CD4-positive, alpha-beta memory T cell (primary cell): ENCODE results near the gene DYRK1A. TPM values are rescaled to one million over a fixed set of nuclear protein-coding genes. Genes with fewer than 3 reads are reported as not detected.

Experiments
- CTCF ChIA-PET: fragments of 350-600 bp; sonication (Branson Sonifier 250); formaldehyde crosslinking; loops from one replicate; lab custom pipeline; 2021; ENCODE audit warnings: inconsistent platforms; ENCODE audit not compliant: partially characterized antibody; lab: Charles Lee
- POLR2A ChIA-PET: fragments of 350-600 bp; sonication (Branson Sonifier 250); formaldehyde crosslinking; loops from one replicate; lab custom pipeline; 2021; ENCODE audit not compliant: partially characterized antibody; lab: Charles Lee
- DNase-seq, 5 donors: peaks; one replicate each; pipeline versions ENCODE4 v3.0.0 to v3.0.0-alpha.2; 2020 to 2022; ENCODE audit warnings: mixed read lengths in 1 of 5
- H3K27ac ChIP-seq: one replicate; pipeline ENCODE4 v1.7.0; 2013; ENCODE audit warnings: low read depth, low read length
- H3K27me3 ChIP-seq: 2 replicates; pipeline ENCODE4 v1.7.0; 2013; ENCODE audit warnings: mild to moderate bottlenecking, low read length, moderate library complexity; ENCODE audit not compliant: insufficient read depth
- H3K36me3 ChIP-seq: 2 replicates; pipeline ENCODE4 v1.7.0; 2013; ENCODE audit warnings: mild to moderate bottlenecking, low read length, moderate library complexity; ENCODE audit not compliant: insufficient read depth
- H3K4me1 ChIP-seq: 2 replicates; pipeline ENCODE4 v1.7.0; 2013; ENCODE audit warnings: mild to moderate bottlenecking, low read length, moderate library complexity; ENCODE audit not compliant: insufficient read depth
- H3K4me3 ChIP-seq, 2 donors: one replicate each; pipeline ENCODE4 v1.7.0; 2013; ENCODE audit warnings: low read length in 2 of 2, mild to moderate bottlenecking in 1 of 2
- H3K9me3 ChIP-seq, 2 donors: one replicate each; pipeline ENCODE4 v1.7.0; 2013; ENCODE audit warnings: low read length in 2 of 2, control low read depth in 1 of 2; ENCODE audit not compliant: control insufficient read depth in 1 of 2
- H3K27ac Mint-ChIP-seq, 7 donors: one replicate each; pipeline ENCODE4 v1.8.0; 2020 to 2021; ENCODE audit warnings: mixed read lengths in 7 of 7, mild to moderate bottlenecking in 6 of 7, inconsistent platforms in 3 of 7, moderate library complexity in 3 of 7
- H3K27me3 Mint-ChIP-seq, 2 donors: one replicate each; pipeline ENCODE4 v1.8.0; 2020 to 2021; ENCODE audit warnings: mixed read lengths in 2 of 2
- H3K36me3 Mint-ChIP-seq, 2 donors: one replicate each; pipeline ENCODE4 v1.8.0; 2020 to 2021; ENCODE audit warnings: mixed read lengths in 2 of 2, inconsistent platforms in 1 of 2, mild to moderate bottlenecking in 1 of 2
- H3K4me1 Mint-ChIP-seq, 4 donors: one replicate each; pipeline ENCODE4 v1.8.0; 2020 to 2021; ENCODE audit warnings: mixed read lengths in 4 of 4, mild to moderate bottlenecking in 1 of 4
- H3K4me3 Mint-ChIP-seq, 8 donors: one replicate each; pipeline ENCODE4 v1.8.0; 2020 to 2021; ENCODE audit warnings: mixed read lengths in 8 of 8, mild to moderate bottlenecking in 7 of 8, moderate library complexity in 6 of 8, inconsistent platforms in 3 of 8
- H3K9me3 Mint-ChIP-seq, 8 donors: one replicate each; pipeline ENCODE4 v1.8.0; 2020 to 2021; ENCODE audit warnings: mixed read lengths in 8 of 8, mild to moderate bottlenecking in 5 of 8, inconsistent platforms in 3 of 8, moderate library complexity in 1 of 8
- intact Hi-C: fragments of 100-400 bp; cut with micrococcal nuclease; formaldehyde crosslinking; loops from one replicate; pipeline ENCODE4 v1.15.1; 2023
- polyA plus RNA-seq, 2 donors: library from polyadenylated mRNA; unstranded; fragments of 300-500 nt; fragmentation: Illumina TruSeq; gene quantifications; one replicate each; pipeline ENCODE4 v1.2.3, GENCODE V29; 2021
- total RNA-seq, 2 experiments: library from RNA; stranded (reverse); gene quantifications; one replicate each; pipeline ENCODE4 v1.2.3, GENCODE V29; 2021

DYRK1A gene
- total and polyA plus RNA-seq, 4 experiments from 2014 or later = 1.4 to 130 (median 65.2) TPM

DNA sequence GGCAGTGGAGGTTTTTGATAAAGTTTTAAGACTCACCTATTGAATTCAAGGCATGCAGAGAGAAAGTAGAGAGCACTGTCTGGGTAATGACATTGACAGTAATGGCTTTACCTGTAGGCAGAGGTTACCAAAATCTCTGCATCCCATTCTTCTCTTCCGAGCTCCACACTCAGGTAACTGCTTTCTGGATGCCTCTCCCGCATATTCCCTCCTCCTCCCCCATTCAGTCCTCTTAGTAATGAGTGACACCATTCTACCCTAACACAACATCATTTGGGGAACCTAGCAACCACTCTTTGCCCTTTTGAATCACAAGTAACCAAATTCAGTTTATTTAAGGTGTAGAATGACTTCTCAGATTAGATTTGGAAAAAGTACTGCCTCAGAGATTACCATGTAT, 56.5 kb downstream of the DYRK1A start:
- no peak overlapping the region for H3K27ac ChIP-seq
- Mint-ChIP-seq H3K27me3 (no peaks in the 10 kb centered on the region), H3K4me3 (peak overlapping the region in 1 of 8 donors; percentile 21), H3K27ac (peak overlapping the region in 4 of 7 donors; percentile 1 to 85 (median 46)), H3K4me1 (peaks cover 44 to 77% (median 58%) of the 10 kb centered on the region in 4 donors), H3K36me3 (peaks cover 40 to 50% of the 10 kb centered on the region in 2 donors), H3K9me3 (peaks cover 0 to 2% (median 0%) of the 10 kb centered on the region in 8 donors)
- intact Hi-C loops = no loop called here
- no peak overlapping the region for H3K4me3 ChIP-seq
- H3K36me3 ChIP-seq = peaks cover 16% of the 10 kb centered on the region
- DNase-seq = no peak
- ChIA-PET CTCF (no interaction called here), POLR2A (no interaction called here)
- peaks cover 46% of the 10 kb centered on the region for H3K4me1 ChIP-seq
- H3K9me3 ChIP-seq = no peaks in the 10 kb centered on the region
- H3K27me3 ChIP-seq = no peaks in the 10 kb centered on the region

GRCh38 chr21:37424396-37424795, 57.8 kb downstream of the DYRK1A start:
- H3K4me1 Mint-ChIP-seq = peaks cover 42 to 75% (median 54%) of the 10 kb centered on the region in 4 donors
- POLR2A ChIA-PET = interaction anchor here (1.0 kb wide), 1 partner anchor 157 kb away, joined by 3 read pairs; the partner anchor contains the start of gene VPS26C

GRCh38 chr21:37425001-37425400, 58.4 kb downstream of the DYRK1A start:
- Histone ChIP-seq H3K36me3 (peaks cover 16% of the 10 kb centered on the region), H3K4me3 (no peak overlapping the region), H3K4me1 (peaks cover 44% of the 10 kb centered on the region), H3K9me3 (no peaks in the 10 kb centered on the region), H3K27me3 (no peaks in the 10 kb centered on the region), H3K27ac (no peak overlapping the region)
- peaks cover 40 to 76% (median 54%) of the 10 kb centered on the region in 4 donors for H3K4me1 Mint-ChIP-seq
- H3K36me3 Mint-ChIP-seq = peaks cover 55 to 58% of the 10 kb centered on the region in 2 donors
- H3K27ac Mint-ChIP-seq = peak overlapping the region in 1 of 7 donors; percentile 18
- peaks cover 0 to 2% (median 0%) of the 10 kb centered on the region in 8 donors for H3K9me3 Mint-ChIP-seq
- intact Hi-C loops = no loop called here
- DNase-seq = no peak
- ChIA-PET POLR2A (no interaction called here), CTCF (no interaction called here)
- H3K27me3 Mint-ChIP-seq = no peaks in the 10 kb centered on the region
- H3K4me3 Mint-ChIP-seq = no peak overlapping the region

More at GRCh38 chr21:37424396-37424795, 57.8 kb downstream of the DYRK1A start:
- peaks cover 0 to 2% (median 0%) of the 10 kb centered on the region in 8 donors for H3K9me3 Mint-ChIP-seq
- peaks cover 16% of the 10 kb centered on the region for H3K36me3 ChIP-seq
- no peaks in the 10 kb centered on the region for H3K27me3 ChIP-seq
- CTCF ChIA-PET = no interaction called here
- no peak overlapping the region for H3K27ac ChIP-seq
- H3K4me3 ChIP-seq = no peak overlapping the region
- H3K27me3 Mint-ChIP-seq = no peaks in the 10 kb centered on the region
- no peaks in the 10 kb centered on the region for H3K9me3 ChIP-seq
- H3K4me3 Mint-ChIP-seq = no peak overlapping the region
- DNase-seq = no peak
- intact Hi-C loops = no loop called here
- peaks cover 44% of the 10 kb centered on the region for H3K4me1 ChIP-seq
- H3K27ac Mint-ChIP-seq = peak overlapping the region in 1 of 7 donors; percentile 18
- H3K36me3 Mint-ChIP-seq = peaks cover 50 to 58% of the 10 kb centered on the region in 2 donors

DNA sequence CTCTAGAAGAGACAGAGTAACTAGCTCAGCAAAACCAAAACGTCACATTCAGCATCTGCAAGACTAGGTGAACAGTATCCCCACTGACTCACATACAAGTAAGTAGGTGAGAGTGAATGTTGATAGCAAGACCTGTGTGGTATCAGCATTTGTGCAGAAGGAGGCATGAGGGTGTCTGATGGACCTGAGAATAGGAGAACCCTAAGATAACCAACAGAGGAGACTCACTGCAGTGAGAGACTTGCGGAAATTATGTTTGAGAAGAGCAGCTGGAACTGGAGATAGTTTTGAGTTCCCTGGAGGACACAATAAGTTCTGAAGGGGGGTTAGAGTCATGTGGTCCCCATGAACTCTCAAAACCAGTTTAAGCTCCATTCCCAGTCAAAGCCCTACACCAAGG, 59.1 kb downstream of the DYRK1A start:
- peaks cover 54 to 60% of the 10 kb centered on the region in 2 donors for H3K36me3 Mint-ChIP-seq
- peaks cover 20% of the 10 kb centered on the region for H3K36me3 ChIP-seq
- H3K4me1 Mint-ChIP-seq = peaks cover 43 to 76% (median 55%) of the 10 kb centered on the region in 4 donors
- intact Hi-C loops = no loop called here
- H3K4me3 ChIP-seq = no peak overlapping the region
- no peak for DNase-seq
- peaks cover 0 to 2% (median 0%) of the 10 kb centered on the region in 8 donors for H3K9me3 Mint-ChIP-seq
- ChIA-PET POLR2A (interaction anchor here (1.1 kb wide), 1 partner anchor 159 kb away, joined by 3 read pairs; the partner anchor contains the start of gene VPS26C), CTCF (no interaction called here)
- H3K27me3 ChIP-seq = no peaks in the 10 kb centered on the region
- H3K27ac ChIP-seq = no peak overlapping the region
- H3K4me3 Mint-ChIP-seq = peak overlapping the region in 1 of 8 donors; percentile 11
- no peaks in the 10 kb centered on the region for H3K9me3 ChIP-seq
- H3K27ac Mint-ChIP-seq = peak overlapping the region in 4 of 7 donors; percentile 7 to 43 (median 29)
- no peaks in the 10 kb centered on the region for H3K27me3 Mint-ChIP-seq
- peaks cover 44% of the 10 kb centered on the region for H3K4me1 ChIP-seq

GRCh38 chr21:37427221-37427620, 60.6 kb downstream of the DYRK1A start:
- Histone ChIP-seq H3K4me3 (no peak overlapping the region), H3K36me3 (peaks cover 16% of the 10 kb centered on the region), H3K27ac (no peak overlapping the region), H3K27me3 (no peaks in the 10 kb centered on the region), H3K9me3 (no peaks in the 10 kb centered on the region), H3K4me1 (peaks cover 57% of the 10 kb centered on the region)
- H3K9me3 Mint-ChIP-seq = peaks cover 0 to 2% (median 0%) of the 10 kb centered on the region in 8 donors
- intact Hi-C loops = no loop called here
- no peaks in the 10 kb centered on the region for H3K27me3 Mint-ChIP-seq
- H3K4me3 Mint-ChIP-seq = peak overlapping the region in 1 of 8 donors; percentile 6
- no peak for DNase-seq
- peaks cover 52 to 82% (median 63%) of the 10 kb centered on the region in 4 donors for H3K4me1 Mint-ChIP-seq
- peaks cover 55 to 62% of the 10 kb centered on the region in 2 donors for H3K36me3 Mint-ChIP-seq
- peak overlapping the region in 2 of 7 donors; percentile 8 to 15 for H3K27ac Mint-ChIP-seq
- ChIA-PET POLR2A (interaction anchor here (0.6 to 1.9 kb wide), 2 partner anchors 160 to 297 kb away, joined by 4 read pairs; partner anchors contain the start of gene VPS26C), CTCF (no interaction called here)

GRCh38 chr21:37429356-37429755, 62.8 kb downstream of the DYRK1A start:
- DNase-seq = no peak
- Histone ChIP-seq H3K4me1 (peaks cover 65% of the 10 kb centered on the region), H3K27ac (no peak overlapping the region), H3K36me3 (peaks cover 6% of the 10 kb centered on the region), H3K27me3 (no peaks in the 10 kb centered on the region), H3K4me3 (no peak overlapping the region), H3K9me3 (no peaks in the 10 kb centered on the region)
- Mint-ChIP-seq H3K27ac (peak overlapping the region in 6 of 7 donors; percentile 27 to 78 (median 50)), H3K9me3 (peaks cover 0 to 2% (median 0%) of the 10 kb centered on the region in 8 donors), H3K36me3 (peaks cover 40 to 51% of the 10 kb centered on the region in 2 donors), H3K4me3 (peak overlapping the region in 1 of 8 donors; percentile 24), H3K27me3 (no peaks in the 10 kb centered on the region), H3K4me1 (peaks cover 51 to 81% (median 64%) of the 10 kb centered on the region in 4 donors)
- ChIA-PET CTCF (no interaction called here), POLR2A (interaction anchor here (1.9 kb wide), 1 partner anchor 162 kb away, joined by 4 read pairs; the partner anchor contains the start of gene VPS26C)
- intact Hi-C loops = no loop called here

GRCh38 chr21:37430184-37430821, 63.7 kb downstream of the DYRK1A start:
- Histone ChIP-seq H3K36me3 (peaks cover 6% of the 10 kb centered on the region), H3K9me3 (no peaks in the 10 kb centered on the region), H3K4me3 (no peak overlapping the region), H3K4me1 (peaks cover 75% of the 10 kb centered on the region), H3K27me3 (no peaks in the 10 kb centered on the region), H3K27ac (no peak overlapping the region)
- Mint-ChIP-seq H3K9me3 (peaks cover 0 to 2% (median 0%) of the 10 kb centered on the region in 8 donors), H3K36me3 (peaks cover 40 to 49% of the 10 kb centered on the region in 2 donors), H3K4me3 (peak overlapping the region in 3 of 8 donors; percentile 40 to 63 (median 45)), H3K27me3 (no peaks in the 10 kb centered on the region), H3K27ac (peak overlapping the region; percentile 42 to 76 (median 74)), H3K4me1 (peaks cover 53 to 76% (median 63%) of the 10 kb centered on the region in 4 donors)
- intact Hi-C loops = no loop called here
- DNase-seq = no peak
- POLR2A ChIA-PET = no interaction called here
- CTCF ChIA-PET = no interaction called here
